Activated gamma-delta T cell (primary cell): Measurements from ENCODE around the gene SERPINH1.

Experiments used
- DNase-seq: peaks from one replicate; lab custom pipeline; 2025; lab: John Stamatoyannopoulos, UW

Gene SERPINH1

DNA sequence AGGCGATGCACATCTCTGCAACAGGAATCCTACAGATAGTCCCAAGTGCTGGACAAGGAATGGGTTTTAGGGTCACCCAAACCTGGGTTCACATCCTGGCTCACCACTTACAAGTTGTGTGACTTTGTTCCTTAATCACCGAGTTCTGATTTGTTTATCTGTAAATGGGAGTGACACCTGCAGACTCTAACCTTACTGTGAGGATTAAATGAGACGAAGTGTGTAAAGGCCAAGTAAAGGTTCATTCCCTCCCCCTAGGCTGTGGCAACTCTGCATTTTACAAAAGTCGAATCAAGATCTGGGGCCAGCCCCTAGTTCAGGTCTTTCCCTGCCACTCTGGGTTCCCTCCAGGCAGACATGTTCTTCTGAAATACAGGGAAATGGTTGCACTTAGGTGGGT, 34.9 kb downstream of the SERPINH1 start:
- no peak for DNase-seq

DNA sequence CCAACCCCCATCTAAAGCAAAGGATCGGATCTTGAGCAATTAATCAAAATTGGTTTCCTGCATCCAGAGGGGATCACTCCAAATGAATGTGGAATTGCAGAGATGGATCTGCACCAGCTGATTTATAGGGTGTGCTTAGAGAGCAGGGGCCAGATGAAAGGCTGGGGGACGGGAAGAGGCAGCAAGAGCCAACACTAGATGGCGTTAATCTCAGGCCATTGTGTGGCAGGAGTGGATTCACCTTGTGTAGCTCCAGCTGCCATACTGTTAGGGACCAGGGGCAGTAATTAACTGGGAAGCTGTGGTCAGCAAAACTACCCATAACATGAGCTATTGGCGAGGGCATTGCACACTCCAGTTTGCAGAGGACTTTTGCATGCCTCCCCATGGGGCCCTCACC, 35.6 kb downstream of the SERPINH1 start:
- DNase-seq, result no peak

DNA sequence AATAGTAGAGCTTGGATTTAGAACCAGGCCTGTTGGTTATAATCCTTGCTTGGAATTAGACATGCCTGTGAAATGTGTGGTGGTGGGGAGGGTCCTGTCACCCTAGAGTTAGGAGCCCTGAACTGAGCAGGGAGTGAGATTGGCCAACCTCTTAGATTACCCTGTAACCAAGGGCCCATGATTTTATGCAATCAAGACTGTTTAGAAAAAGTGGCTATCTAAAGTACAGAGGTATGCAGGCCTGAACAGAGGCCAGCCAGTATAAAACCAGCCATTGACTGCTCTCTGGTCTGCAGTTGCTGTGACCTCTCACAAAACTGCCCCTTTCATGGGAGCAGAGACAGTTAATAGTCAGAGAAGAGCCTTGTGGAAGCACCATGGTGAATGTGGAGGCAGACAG, 36.2 kb downstream of the SERPINH1 start:
- no peak for DNase-seq

DNA sequence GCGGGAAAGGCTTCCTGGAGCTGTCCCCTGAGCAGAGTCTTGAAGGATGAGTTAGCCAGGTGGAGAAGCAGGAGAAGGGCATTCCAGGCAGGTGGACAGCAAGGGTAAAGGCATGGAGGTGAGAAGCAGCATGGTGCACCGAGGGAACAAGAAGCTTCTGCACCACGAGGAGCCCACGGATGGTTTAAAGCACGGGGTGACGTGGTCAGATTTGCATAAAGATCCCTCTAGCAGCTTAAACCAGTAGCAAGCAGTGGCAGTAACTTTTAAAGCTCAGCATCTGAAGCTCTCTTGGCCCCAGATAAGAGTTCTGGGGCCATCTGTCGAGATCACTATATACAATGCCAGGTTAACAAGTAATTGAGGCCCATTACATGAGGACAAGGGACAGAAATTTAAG, 36.8 kb downstream of the SERPINH1 start:
- DNase-seq, result no peak

DNA sequence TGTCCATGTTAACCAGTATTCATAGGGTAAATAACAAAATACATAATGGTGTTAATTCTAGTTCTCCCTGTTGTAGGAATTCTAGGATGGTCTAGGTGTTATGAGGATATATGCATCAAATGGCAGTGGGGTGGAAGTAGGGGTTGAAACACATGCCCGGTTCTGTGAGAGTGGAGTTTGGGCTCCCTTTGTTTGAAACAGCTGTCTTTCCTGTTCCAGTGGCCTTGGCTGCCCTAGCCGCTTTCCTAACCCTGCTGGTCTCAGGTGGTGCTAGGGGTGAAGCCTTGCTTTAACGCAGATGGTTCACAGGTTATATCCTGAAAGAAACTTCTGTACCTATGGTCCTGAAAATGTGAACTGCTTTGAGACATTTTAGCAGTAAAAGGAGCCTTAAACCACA, 38.3 kb downstream of the SERPINH1 start:
- DNase-seq, result no peak

DNA sequence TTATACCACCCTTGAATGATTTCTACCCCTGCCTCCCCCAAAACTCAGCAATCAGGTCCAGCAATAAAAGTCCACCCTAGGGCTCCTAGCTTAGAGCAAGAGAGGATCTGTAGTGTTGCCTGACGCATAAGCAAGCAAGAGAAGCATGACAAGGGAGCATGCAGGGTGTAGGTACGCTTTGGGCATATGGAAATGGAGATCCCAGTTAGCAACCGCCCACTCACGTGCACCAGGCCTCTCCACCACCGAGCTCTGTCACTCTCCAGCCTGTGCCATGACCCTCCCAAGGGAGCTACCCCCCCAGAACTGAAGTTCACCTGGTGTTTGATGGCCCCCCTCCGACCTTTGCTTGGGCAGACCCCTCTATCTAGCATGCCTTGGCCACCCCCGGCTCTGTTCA, 39.4 kb downstream of the SERPINH1 start:
- DNase-seq, result no peak

DNA sequence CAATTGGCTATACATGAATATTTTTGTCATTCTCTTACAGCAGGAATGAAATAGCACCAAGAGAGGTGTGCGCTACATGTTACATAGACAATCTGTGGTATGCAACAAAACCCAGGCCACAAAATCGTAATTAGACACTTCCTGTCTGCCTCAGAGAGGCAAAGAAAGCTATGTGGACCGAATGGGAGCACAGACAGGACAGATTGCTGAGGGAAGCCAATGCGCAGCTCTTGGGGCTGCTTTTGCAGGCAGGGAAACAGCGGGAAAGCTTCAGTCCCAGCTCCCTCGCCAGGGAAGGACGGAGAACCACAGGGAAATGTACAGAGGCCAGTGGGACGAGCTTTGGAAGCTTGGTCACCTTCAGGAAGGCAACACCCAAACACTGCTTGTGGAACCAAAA, 40.9 kb downstream of the SERPINH1 start:
- no peak for DNase-seq

DNA sequence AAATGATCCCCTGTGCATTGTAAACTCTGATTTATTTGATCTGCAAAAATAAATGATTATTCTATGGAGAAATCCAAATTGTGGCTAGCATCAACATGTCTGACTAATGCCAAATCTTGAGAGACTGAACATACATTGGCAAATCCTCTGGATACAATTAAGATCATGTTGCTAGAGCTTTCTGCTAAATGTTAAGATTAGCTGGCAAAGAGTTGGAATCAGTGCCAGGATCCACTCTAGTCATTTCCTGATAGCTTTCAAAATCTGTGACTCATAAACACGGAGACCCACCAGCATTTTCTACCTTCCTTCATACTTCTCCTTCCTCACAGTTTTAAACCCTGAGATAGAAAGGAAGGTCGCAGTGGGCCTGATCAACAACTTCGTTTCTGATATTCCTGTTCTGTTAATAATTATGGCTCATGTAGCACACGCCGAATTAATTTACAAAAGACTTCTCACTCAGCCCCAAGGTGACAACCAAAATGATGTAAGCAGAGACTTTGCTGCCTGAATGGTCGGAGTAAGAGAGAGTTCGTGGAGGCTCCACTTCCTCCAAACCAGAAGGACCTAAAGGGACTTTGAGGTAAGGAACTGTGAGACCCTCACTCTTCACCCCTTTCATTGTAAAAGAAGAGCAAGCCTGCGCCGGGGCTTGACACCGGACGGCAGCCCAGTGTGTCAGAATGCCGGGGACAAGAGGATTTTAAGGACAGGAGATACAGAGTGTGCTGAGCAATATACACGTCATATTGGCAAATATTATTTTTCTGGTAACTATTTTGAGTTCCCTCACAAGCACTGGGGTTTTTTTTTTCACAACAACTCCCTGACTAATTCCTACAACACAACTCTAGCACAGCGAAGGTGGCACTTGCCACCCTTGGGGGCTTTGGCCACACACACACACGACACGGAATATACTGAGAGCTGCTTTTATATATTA, 42.0 kb downstream of the SERPINH1 start:
- DNase-seq, result no peak

DNA sequence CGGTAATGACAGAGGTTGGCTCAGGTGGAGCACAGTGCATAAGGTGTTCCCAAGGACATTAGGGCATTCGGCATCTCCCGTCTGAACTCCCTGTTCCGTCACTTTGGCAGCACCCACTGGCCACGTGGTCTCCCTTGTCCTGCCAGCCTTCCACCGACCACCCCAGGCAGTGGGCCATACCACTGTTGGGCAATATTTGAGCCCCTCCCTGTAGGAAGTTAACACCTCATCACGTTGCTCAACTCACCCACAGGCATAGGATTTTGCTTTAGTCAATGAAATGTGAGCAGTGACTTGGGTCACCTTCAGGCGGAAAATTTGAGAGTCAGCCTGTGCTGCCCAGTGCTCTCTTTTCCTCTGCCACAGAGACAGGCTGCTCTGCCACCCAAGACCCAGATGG, 44.0 kb downstream of the SERPINH1 start:
- no peak for DNase-seq

DNA sequence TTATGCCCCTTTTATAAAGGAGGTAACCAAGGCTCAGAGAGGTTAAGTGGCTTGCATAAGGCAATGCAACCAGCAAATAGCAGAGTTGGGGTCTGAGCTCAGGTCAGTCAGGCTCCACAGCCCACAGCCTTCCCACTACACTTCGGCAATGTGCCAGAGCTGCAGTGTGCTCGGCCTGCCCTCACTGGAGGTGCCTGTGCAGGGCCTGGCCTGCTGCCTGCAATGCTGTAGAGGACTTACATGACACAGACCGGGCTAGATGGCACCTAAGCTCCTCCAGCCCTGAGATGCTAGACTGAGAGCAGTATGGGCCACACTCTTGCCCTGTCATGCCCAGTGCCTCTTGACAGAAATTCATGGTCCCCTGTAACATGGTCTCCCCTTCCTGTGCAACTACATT, 49.8 kb downstream of the SERPINH1 start:
- no peak for DNase-seq

DNA sequence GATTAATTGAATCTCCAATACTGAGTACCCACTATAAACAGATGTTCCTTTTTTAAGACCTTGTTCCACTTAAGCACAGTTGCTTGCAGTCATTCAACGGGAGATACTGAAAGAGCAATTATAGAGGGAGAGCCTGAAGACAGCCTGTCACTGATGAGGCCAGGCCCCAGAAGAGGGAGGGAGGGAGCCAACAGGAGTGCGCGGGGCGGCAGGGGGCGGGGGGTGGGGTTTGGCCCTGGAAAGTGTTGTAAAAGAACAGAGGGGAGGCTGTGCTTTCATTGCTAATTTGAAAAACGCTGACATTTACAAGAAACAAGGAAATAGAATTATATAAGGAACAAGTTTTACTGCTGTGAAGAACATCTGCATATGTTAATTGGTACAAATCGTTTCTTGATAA, 53.7 kb downstream of the SERPINH1 start:
- no peak for DNase-seq

DNA sequence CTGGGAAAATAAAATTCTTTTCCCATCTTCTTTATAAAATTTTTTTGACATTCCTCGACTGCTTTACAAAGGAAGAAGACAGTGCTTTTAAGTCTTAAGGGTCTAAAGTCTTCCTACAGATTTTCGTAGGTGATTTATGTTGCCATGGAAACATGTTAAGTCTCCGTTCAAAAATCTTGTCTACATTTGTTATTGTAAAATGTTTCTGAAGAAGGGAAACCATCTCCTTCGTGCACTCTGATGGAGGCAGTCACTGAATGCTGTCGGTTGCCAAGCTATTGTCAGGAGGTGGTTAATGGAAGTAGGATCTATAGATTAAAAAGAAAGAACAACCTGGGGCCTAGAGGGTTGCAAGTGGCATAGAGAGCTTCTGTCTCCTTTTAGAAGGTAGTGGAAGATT, 54.2 kb downstream of the SERPINH1 start:
- DNase-seq, result no peak
